Natural killer cell (primary cell): ENCODE measurements around the gene HIVEP3. TPM values are rescaled to one million over a fixed set of nuclear protein-coding genes. Genes with fewer than 3 reads are reported as not detected.

Experiments
- ATAC-seq, 3 donors: fragments of 150-1000 bp in 2 of 3; fragments of 200-7000 bp in 1 of 3; cut with Tn5 transposase; 1 replicate in 1 of 3; 2 replicates in 2 of 3; pipeline ENCODE4 v1.10.0; 2021; ENCODE audit warnings: mild to moderate bottlenecking in 2 of 3, moderate library complexity in 2 of 3
- DNase-seq, 2 donors: peaks; one replicate each; pipeline versions ENCODE4 v3.0.0 to v3.0.0-alpha.2; 2013 to 2021; ENCODE audit warnings: mixed read lengths in 1 of 2
- H3K27ac ChIP-seq: one replicate; pipeline ENCODE4 v1.5.1; 2013; ENCODE audit warnings: mild to moderate bottlenecking, low read length
- H3K27me3 ChIP-seq: one replicate; pipeline ENCODE4 v1.6.1; 2013; ENCODE audit warnings: low read length; ENCODE audit not compliant: control insufficient read depth, insufficient read depth
- H3K36me3 ChIP-seq: one replicate; pipeline ENCODE4 v1.6.1; 2013; ENCODE audit warnings: low read length; ENCODE audit not compliant: control insufficient read depth, insufficient read depth
- H3K4me1 ChIP-seq: one replicate; pipeline ENCODE4 v1.6.1; 2013; ENCODE audit warnings: low read length; ENCODE audit not compliant: control insufficient read depth, insufficient read depth
- H3K4me3 ChIP-seq: one replicate; pipeline ENCODE4 v1.5.1; 2013; ENCODE audit warnings: low read length
- H3K9me3 ChIP-seq: one replicate; pipeline ENCODE4 v1.6.1; 2013; ENCODE audit warnings: low read length; ENCODE audit not compliant: control insufficient read depth, insufficient read depth
- H3K27ac Mint-ChIP-seq, 2 donors: one replicate each; pipeline ENCODE4 v1.8.0; 2022; ENCODE audit warnings: mild to moderate bottlenecking in 2 of 2, mixed read lengths in 2 of 2, moderate library complexity in 1 of 2
- H3K27me3 Mint-ChIP-seq, 2 donors: one replicate each; pipeline ENCODE4 v1.8.0; 2022; ENCODE audit warnings: low read depth in 2 of 2, mixed read lengths in 2 of 2
- H3K36me3 Mint-ChIP-seq: one replicate; pipeline ENCODE4 v1.8.0; 2022; ENCODE audit warnings: mixed read lengths
- H3K4me1 Mint-ChIP-seq, 2 donors: one replicate each; pipeline ENCODE4 v1.8.0; 2022; ENCODE audit warnings: mixed read lengths in 2 of 2
- H3K4me3 Mint-ChIP-seq: one replicate; pipeline ENCODE4 v1.8.0; 2022; ENCODE audit warnings: mild to moderate bottlenecking, moderate library complexity, mixed read lengths
- H3K9me3 Mint-ChIP-seq, 2 donors: one replicate each; pipeline ENCODE4 v1.8.0; 2022; ENCODE audit warnings: mixed read lengths in 2 of 2
- WGBS: methylation state at CpG from one replicate; pipeline ENCODE4 v1.1.7; 2013; ENCODE audit warnings: missing lambda C conversion rate; ENCODE audit not compliant: insufficient coverage; 5-methylcytosine and 5-hydroxymethylcytosine counted together
- intact Hi-C: fragments of 100-400 bp; cut with micrococcal nuclease; formaldehyde crosslinking; loops from one replicate; pipeline ENCODE4 v1.14.2; 2022
- total RNA-seq, 4 donors: library from RNA; stranded (reverse); fragments of 120-200 nt in 1 of 4; gene quantifications; one replicate each; pipeline versions ENCODE4 v1.2.3 to v1.2.4, GENCODE V29; 2013 to 2022
- TF ChIP-seq, protein P1 (sequence below): fragments of 200-600 bp; IDR thresholded peaks from one replicate; pipeline ENCODE4 v1.8.0; 2022; ENCODE audit warnings: antibody characterized with exemption

The HIVEP3 gene
- total RNA-seq, 3 donors from 2014 or later (not counting 1 experiment from before 2014, with no cell fraction given): 26.2 to 35.2 (median 29.8) TPM

DNA sequence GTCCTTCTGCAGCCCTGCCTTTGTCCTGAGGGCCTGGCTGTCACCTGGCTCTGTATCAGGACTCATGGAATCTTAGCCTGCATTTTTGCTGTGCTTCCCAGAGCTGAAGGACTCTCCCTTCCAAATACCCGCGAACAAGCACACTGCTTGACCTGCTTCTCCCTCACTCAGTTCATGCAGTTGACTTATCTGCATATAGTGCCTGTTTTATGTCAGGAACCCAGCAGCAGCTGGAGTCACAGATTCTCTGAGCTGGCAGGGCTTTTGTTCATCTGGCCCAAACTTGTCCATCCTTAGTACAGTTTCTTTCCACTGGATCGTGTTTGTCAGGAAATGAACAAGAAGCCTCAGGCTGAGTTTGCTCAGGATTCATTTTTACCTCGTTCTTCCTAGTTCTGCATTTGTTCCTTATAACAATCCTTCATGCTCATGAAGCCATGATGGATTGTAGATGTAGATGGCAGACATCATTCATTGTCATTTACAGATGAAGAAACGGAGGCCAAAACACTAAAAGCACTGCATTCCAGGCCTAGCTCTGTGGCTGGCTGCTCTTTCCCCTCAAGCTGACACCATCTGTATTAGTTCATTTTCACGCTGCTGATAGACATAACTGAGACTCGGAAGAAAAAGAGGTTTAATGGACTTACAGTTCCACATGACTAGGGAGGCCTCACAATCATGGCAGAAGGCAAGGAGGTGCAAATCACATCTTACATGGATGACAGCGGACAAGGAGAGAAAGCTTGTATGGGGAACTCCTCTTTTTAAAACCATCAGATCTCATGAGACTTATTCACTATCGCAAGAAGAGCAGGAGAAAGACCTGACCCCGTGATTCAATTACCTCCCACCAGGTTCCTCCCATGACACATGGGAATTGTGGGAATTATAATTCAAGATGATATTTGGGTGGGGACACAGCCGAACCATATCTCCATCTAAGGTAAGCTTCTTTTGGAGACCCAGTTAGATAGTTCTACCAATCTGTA, 150.9 kb downstream of the HIVEP3 start:
- Mint-ChIP-seq H3K27ac (no peak overlapping the region), H3K27me3 (peaks cover 0 to 2% of the 10 kb centered on the region in 2 donors), H3K9me3 (no peaks in the 10 kb centered on the region), H3K36me3 (no peaks in the 10 kb centered on the region), H3K4me3 (no peak overlapping the region), H3K4me1 (peaks cover 19 to 57% of the 10 kb centered on the region in 2 donors)
- no peak for ATAC-seq
- no peak for DNase-seq
- Histone ChIP-seq H3K4me3 (no peak overlapping the region), H3K36me3 (no peaks in the 10 kb centered on the region), H3K27ac (no peak overlapping the region), H3K4me1 (peaks cover 34% of the 10 kb centered on the region), H3K9me3 (no peaks in the 10 kb centered on the region), H3K27me3 (no peaks in the 10 kb centered on the region)
- intact Hi-C loops: no loop called here
- 75% methylated on average over 7 of the region's 11 CpGs for WGBS
- TF ChIP-seq, protein P1, sequence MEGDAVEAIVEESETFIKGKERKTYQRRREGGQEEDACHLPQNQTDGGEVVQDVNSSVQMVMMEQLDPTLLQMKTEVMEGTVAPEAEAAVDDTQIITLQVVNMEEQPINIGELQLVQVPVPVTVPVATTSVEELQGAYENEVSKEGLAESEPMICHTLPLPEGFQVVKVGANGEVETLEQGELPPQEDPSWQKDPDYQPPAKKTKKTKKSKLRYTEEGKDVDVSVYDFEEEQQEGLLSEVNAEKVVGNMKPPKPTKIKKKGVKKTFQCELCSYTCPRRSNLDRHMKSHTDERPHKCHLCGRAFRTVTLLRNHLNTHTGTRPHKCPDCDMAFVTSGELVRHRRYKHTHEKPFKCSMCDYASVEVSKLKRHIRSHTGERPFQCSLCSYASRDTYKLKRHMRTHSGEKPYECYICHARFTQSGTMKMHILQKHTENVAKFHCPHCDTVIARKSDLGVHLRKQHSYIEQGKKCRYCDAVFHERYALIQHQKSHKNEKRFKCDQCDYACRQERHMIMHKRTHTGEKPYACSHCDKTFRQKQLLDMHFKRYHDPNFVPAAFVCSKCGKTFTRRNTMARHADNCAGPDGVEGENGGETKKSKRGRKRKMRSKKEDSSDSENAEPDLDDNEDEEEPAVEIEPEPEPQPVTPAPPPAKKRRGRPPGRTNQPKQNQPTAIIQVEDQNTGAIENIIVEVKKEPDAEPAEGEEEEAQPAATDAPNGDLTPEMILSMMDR: no peak

DNA sequence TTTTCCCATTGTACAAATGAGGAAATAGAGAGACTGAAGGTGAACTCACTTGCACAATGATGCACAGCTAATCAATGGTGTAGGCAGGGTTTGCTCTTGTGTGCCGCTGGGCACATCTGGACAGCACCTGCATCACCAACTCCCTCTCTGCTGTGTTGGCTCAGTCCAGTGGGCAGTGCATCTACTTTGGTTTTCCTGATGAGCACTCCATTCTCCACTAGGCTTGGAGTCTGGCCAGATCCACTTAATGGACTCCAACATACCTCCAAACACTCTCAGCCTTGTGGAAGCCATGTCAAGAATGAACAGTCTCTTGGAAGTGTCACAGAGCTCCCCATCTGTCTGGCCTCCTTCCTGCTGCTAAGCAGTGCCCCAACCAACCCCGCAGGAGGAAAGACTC, 152.2 kb downstream of the HIVEP3 start:
- H3K27me3 ChIP-seq: no peaks in the 10 kb centered on the region
- H3K27ac ChIP-seq: no peak overlapping the region
- no peaks in the 10 kb centered on the region for H3K36me3 Mint-ChIP-seq
- WGBS: 81% methylated on average over 2 of the region's 2 CpGs
- ATAC-seq (no peak), DNase-seq (no peak)
- intact Hi-C loops: no loop called here
- H3K9me3 Mint-ChIP-seq: no peaks in the 10 kb centered on the region
- no peak overlapping the region for H3K27ac Mint-ChIP-seq
- peaks cover 33% of the 10 kb centered on the region for H3K4me1 ChIP-seq
- no peaks in the 10 kb centered on the region for H3K36me3 ChIP-seq
- no peak overlapping the region for H3K4me3 Mint-ChIP-seq
- H3K9me3 ChIP-seq: no peaks in the 10 kb centered on the region
- peaks cover 0 to 2% of the 10 kb centered on the region in 2 donors for H3K27me3 Mint-ChIP-seq
- H3K4me1 Mint-ChIP-seq: peaks cover 19 to 55% of the 10 kb centered on the region in 2 donors
- H3K4me3 ChIP-seq: no peak overlapping the region
- TF ChIP-seq, protein P1: no peak

DNA sequence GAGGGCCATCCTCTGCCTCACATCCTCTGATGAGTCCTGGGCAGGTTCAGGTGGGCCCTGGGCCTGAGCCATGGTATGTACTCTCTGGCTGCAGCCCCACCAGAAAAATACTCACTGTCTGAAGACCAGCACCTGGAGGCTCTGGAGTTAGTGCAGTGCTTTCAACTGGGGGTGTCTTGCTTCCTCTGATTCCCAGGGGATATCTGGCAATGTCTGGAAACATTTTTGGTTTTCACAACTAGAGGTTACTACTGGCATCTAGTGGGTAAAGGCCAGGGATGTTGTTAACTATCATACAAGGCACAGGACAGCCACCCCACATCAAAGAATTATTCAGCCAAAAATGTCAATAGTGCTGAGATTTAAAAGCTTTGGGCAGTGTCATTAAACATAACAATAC, 152.7 kb downstream of the HIVEP3 start:
- DNase-seq: no peak
- no peak overlapping the region for H3K27ac Mint-ChIP-seq
- H3K4me1 ChIP-seq: peaks cover 30% of the 10 kb centered on the region
- TF ChIP-seq, protein P1: no peak
- H3K27me3 ChIP-seq: no peaks in the 10 kb centered on the region
- H3K36me3 ChIP-seq: no peaks in the 10 kb centered on the region
- no peak for ATAC-seq
- no peaks in the 10 kb centered on the region for H3K9me3 Mint-ChIP-seq
- peaks cover 19 to 55% of the 10 kb centered on the region in 2 donors for H3K4me1 Mint-ChIP-seq
- H3K36me3 Mint-ChIP-seq: no peaks in the 10 kb centered on the region
- H3K27me3 Mint-ChIP-seq: peaks cover 0 to 2% of the 10 kb centered on the region in 2 donors
- intact Hi-C loops: no loop called here
- H3K4me3 Mint-ChIP-seq: no peak overlapping the region
- no peak overlapping the region for H3K4me3 ChIP-seq
- H3K9me3 ChIP-seq: no peaks in the 10 kb centered on the region
- H3K27ac ChIP-seq: no peak overlapping the region
